H9 (cell line): ENCODE results near the gene PIBF1. TPM values are rescaled to one million over a fixed set of nuclear protein-coding genes. Genes with fewer than 3 reads are reported as not detected.

Experiments used
- DNase-seq: peaks from one replicate; pipeline ENCODE4 v3.0.0-alpha.2; 2017
- H2AFZ ChIP-seq: one replicate; pipeline ENCODE4 v1.6.1; 2013; ENCODE audit warnings: mild to moderate bottlenecking, low read length, control low read depth, moderate library complexity
- H2AK5ac ChIP-seq: 2 replicates; pipeline ENCODE4 v1.6.1; 2013; ENCODE audit warnings: low read length, control low read depth, mixed read lengths; ENCODE audit not compliant: insufficient read length
- H2BK120ac ChIP-seq: one replicate; pipeline ENCODE4 v1.6.1; 2013; ENCODE audit warnings: low read depth, mild to moderate bottlenecking, low read length, control low read depth, inconsistent platforms; ENCODE audit not compliant: poor library complexity, severe bottlenecking
- H2BK12ac ChIP-seq: 2 replicates; pipeline ENCODE4 v1.6.1; 2013; ENCODE audit warnings: low read length, control low read depth, mixed read lengths, low read depth; ENCODE audit not compliant: insufficient read length
- H2BK15ac ChIP-seq: 2 replicates; pipeline ENCODE4 v1.6.1; 2013; ENCODE audit warnings: low read depth, low read length, control low read depth
- H2BK20ac ChIP-seq: one replicate; pipeline ENCODE4 v1.6.1; 2013; ENCODE audit warnings: low read depth, mild to moderate bottlenecking, low read length, control low read depth, inconsistent platforms; ENCODE audit not compliant: poor library complexity, severe bottlenecking
- H2BK5ac ChIP-seq: 2 replicates; pipeline ENCODE4 v1.6.1; 2013; ENCODE audit warnings: low read length, control low read depth, mixed read lengths; ENCODE audit not compliant: insufficient read length
- H3K14ac ChIP-seq: 2 replicates; pipeline ENCODE4 v1.6.1; 2013; ENCODE audit warnings: low read length, control low read depth; ENCODE audit not compliant: insufficient read depth
- H3K18ac ChIP-seq: 2 replicates; pipeline ENCODE4 v1.6.1; 2013; ENCODE audit warnings: low read depth, mild to moderate bottlenecking, mixed read lengths, low read length, control low read depth; ENCODE audit not compliant: insufficient read length
- H3K23ac ChIP-seq: 2 replicates; pipeline ENCODE4 v1.6.1; 2013; ENCODE audit warnings: low read length, control low read depth, mixed read lengths, low read depth; ENCODE audit not compliant: insufficient read length
- H3K23me2 ChIP-seq: 2 replicates; pipeline ENCODE4 v1.6.1; 2013; ENCODE audit warnings: low read depth, mild to moderate bottlenecking, mixed read lengths, low read length, control low read depth; ENCODE audit not compliant: insufficient read length, poor library complexity, severe bottlenecking
- H3K27ac ChIP-seq: 2 replicates; pipeline ENCODE4 v1.5.1; 2013; ENCODE audit warnings: low read length, control low read depth, mixed read lengths, low read depth; ENCODE audit not compliant: insufficient read length
- H3K27me3 ChIP-seq: 2 replicates; pipeline ENCODE4 v1.6.1; 2013; ENCODE audit warnings: low read length, control low read depth, inconsistent platforms; ENCODE audit not compliant: insufficient read depth
- H3K4ac ChIP-seq: 2 replicates; pipeline ENCODE4 v1.6.1; 2013; ENCODE audit warnings: low read depth, mild to moderate bottlenecking, control low read depth, inconsistent platforms, low read length, moderate library complexity
- H3K4me1 ChIP-seq: 2 replicates; pipeline ENCODE4 v1.6.1; 2013; ENCODE audit warnings: low read length, control low read depth, inconsistent platforms; ENCODE audit not compliant: insufficient read depth
- H3K4me2 ChIP-seq: 2 replicates; pipeline ENCODE4 v1.6.1; 2013; ENCODE audit warnings: low read length, control low read depth, mixed read lengths; ENCODE audit not compliant: insufficient read length, insufficient read depth
- H3K56ac ChIP-seq: 2 replicates; pipeline ENCODE4 v1.6.1; 2013; ENCODE audit warnings: low read depth, mild to moderate bottlenecking, mixed read lengths, low read length, control low read depth; ENCODE audit not compliant: insufficient read length
- H3K79me1 ChIP-seq: 2 replicates; pipeline ENCODE4 v1.6.1; 2013; ENCODE audit warnings: low read depth, mild to moderate bottlenecking, moderate library complexity, low read length, control low read depth, inconsistent platforms; ENCODE audit not compliant: insufficient read depth, poor library complexity, severe bottlenecking
- H3K79me2 ChIP-seq: 2 replicates; pipeline ENCODE4 v1.6.1; 2013; ENCODE audit warnings: low read length, control low read depth, inconsistent platforms; ENCODE audit not compliant: insufficient read depth
- H3K9ac ChIP-seq: 2 replicates; pipeline ENCODE4 v1.6.1; 2013; ENCODE audit warnings: low read length, control low read depth, mixed read lengths; ENCODE audit not compliant: insufficient read length; ENCODE audit errors: extremely low read depth
- H3K9me3 ChIP-seq: one replicate; pipeline ENCODE4 v1.6.1; 2013; ENCODE audit warnings: low read depth, low read length, inconsistent platforms; ENCODE audit not compliant: control insufficient read depth
- H3T11ph ChIP-seq: one replicate; pipeline ENCODE4 v1.6.1; 2013; ENCODE audit warnings: mild to moderate bottlenecking, low read length, control low read depth, inconsistent platforms
- H4K20me1 ChIP-seq: one replicate; pipeline ENCODE4 v1.6.1; 2013; ENCODE audit not compliant: control insufficient read depth, insufficient read length, insufficient read depth
- H4K5ac ChIP-seq: 2 replicates; pipeline ENCODE4 v1.6.1; 2013; ENCODE audit warnings: low read depth, mild to moderate bottlenecking, mixed read lengths, low read length, control low read depth; ENCODE audit not compliant: insufficient read length
- H4K8ac ChIP-seq: replicated peaks from 2 replicates; pipeline ENCODE4 v1.6.1; 2013; ENCODE audit warnings: low read length, control low read depth, mixed read lengths, low read depth; ENCODE audit not compliant: insufficient read length
- H4K91ac ChIP-seq: 2 replicates; pipeline ENCODE4 v1.6.1; 2013; ENCODE audit warnings: low read depth, mild to moderate bottlenecking, moderate library complexity, mixed read lengths, low read length, control low read depth; ENCODE audit not compliant: insufficient read length
- H3K27ac Mint-ChIP-seq, 3 experiments: 2 replicates in 2 of 3; 3 replicates in 1 of 3; pipeline ENCODE4 v1.8.0; 2020 to 2021; ENCODE audit warnings: mixed read lengths in 3 of 3, mild to moderate bottlenecking in 1 of 3, moderate library complexity in 1 of 3
- H3K27me3 Mint-ChIP-seq: 2 replicates; pipeline ENCODE4 v1.8.0; 2021; ENCODE audit warnings: low read depth, mild to moderate bottlenecking, moderate library complexity, mixed read lengths
- H3K36me3 Mint-ChIP-seq, 3 experiments: 2 replicates in 2 of 3; 3 replicates in 1 of 3; pipeline ENCODE4 v1.8.0; 2020 to 2021; ENCODE audit warnings: low read depth in 3 of 3, mixed read lengths in 3 of 3; ENCODE audit not compliant: insufficient read depth in 1 of 3
- H3K4me1 Mint-ChIP-seq, 2 experiments: 2 replicates each; pipeline ENCODE4 v1.8.0; 2020; ENCODE audit warnings: mixed read lengths in 2 of 2
- H3K4me3 Mint-ChIP-seq, 2 experiments: 2 replicates in 1 of 2; 3 replicates in 1 of 2; pipeline ENCODE4 v1.8.0; 2020 to 2021; ENCODE audit warnings: mild to moderate bottlenecking in 2 of 2, mixed read lengths in 2 of 2, moderate library complexity in 1 of 2
- H3K9me3 Mint-ChIP-seq, 2 experiments: 2 replicates in 1 of 2; 3 replicates in 1 of 2; pipeline ENCODE4 v1.8.0; 2020; ENCODE audit warnings: mild to moderate bottlenecking in 2 of 2, mixed read lengths in 2 of 2, moderate library complexity in 1 of 2
- WGBS: extraction: QIAGEN DNeasy Blood & Tissue Kit; methylation state at CpG from one replicate; pipeline ENCODE4 v1.1.7; 2013; ENCODE audit warnings: missing lambda C conversion rate, low lambda C conversion rate, mixed read lengths; ENCODE audit not compliant: insufficient read length; ENCODE audit errors: extremely low coverage; 5-methylcytosine and 5-hydroxymethylcytosine counted together
- total RNA-seq: library from RNA; stranded (reverse); gene quantifications from 2 replicates; pipeline ENCODE4 v1.2.1, GENCODE V29; 2021
- TF ChIP-seq, protein P1 (sequence below): fragments of 200-600 bp; sonication (generic); conservative IDR thresholded peaks from 3 replicates; pipeline ENCODE4 v1.8.0; 2021; ENCODE audit warnings: antibody characterized with exemption, mild to moderate bottlenecking

PIBF1 gene
- total RNA-seq, 1 experiment from 2014 or later: 12.7 TPM

DNA sequence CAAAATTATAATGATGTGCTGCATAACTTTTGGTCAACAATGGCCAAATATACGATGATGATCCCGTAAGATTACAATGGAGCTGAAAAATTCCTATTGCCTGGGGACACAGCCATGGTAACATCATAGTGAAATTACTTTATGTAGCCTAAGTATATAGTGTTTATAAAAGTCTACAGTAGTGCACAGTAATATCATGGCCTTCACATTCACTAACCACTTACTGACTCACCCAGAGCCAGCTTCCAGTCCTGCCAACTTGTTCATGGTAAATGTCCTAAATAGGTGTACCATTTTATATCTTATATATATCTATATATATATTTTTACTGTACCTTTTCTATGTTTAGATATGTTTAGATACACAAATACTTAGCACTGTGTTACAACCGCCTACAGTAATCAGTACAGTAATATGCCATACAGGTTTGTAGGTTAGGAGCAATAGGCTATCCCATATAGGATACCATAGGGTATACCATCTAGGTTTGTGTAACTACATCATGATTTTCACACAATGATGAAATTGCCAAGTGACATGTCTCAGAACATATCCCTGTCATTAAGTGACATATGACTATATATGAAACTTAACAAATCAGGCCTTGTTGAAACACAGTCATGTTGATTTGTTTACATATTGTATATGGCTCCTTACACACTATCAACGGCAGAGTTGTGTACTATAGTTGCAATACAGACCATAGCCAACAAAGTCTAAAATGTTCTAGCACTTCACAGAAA, 24.0 kb upstream of the PIBF1 start:
- Histone ChIP-seq H3K79me2 (no peaks in the 10 kb centered on the region), H3K27me3 (no peaks in the 10 kb centered on the region), H2BK5ac (no peak overlapping the region), H3K23ac (no peak overlapping the region), H3K4ac (no peak overlapping the region), H3K4me2 (no peak overlapping the region), H2AK5ac (no peak overlapping the region), H3K9me3 (no peaks in the 10 kb centered on the region), H4K91ac (no peak overlapping the region), H3K23me2 (no peaks in the 10 kb centered on the region), H2BK12ac (no peak overlapping the region), H3K9ac (no peak overlapping the region), H3K18ac (no peak overlapping the region), H3K4me1 (no peaks in the 10 kb centered on the region), H4K8ac (no peak overlapping the region), H2BK20ac (no peak overlapping the region), H3K56ac (no peak overlapping the region), H3T11ph (no peak overlapping the region), H4K20me1 (no peaks in the 10 kb centered on the region), H2AFZ (no peak overlapping the region), H3K79me1 (no peaks in the 10 kb centered on the region), H3K27ac (no peak overlapping the region), H2BK15ac (no peak overlapping the region), H3K14ac (no peak overlapping the region), H4K5ac (no peak overlapping the region), H2BK120ac (no peak overlapping the region)
- Mint-ChIP-seq H3K27ac (no peak overlapping the region), H3K4me3 (no peak overlapping the region), H3K4me1 (no peaks in the 10 kb centered on the region), H3K36me3 (peaks cover 15 to 75% (median 43%) of the 10 kb centered on the region in 3 experiments; a peak in 6 of 7 replicates), H3K9me3 (no peaks in the 10 kb centered on the region), H3K27me3 (no peaks in the 10 kb centered on the region)
- WGBS: no CpG with 5 or more reads among the region's 4 CpGs
- TF ChIP-seq, protein P1, sequence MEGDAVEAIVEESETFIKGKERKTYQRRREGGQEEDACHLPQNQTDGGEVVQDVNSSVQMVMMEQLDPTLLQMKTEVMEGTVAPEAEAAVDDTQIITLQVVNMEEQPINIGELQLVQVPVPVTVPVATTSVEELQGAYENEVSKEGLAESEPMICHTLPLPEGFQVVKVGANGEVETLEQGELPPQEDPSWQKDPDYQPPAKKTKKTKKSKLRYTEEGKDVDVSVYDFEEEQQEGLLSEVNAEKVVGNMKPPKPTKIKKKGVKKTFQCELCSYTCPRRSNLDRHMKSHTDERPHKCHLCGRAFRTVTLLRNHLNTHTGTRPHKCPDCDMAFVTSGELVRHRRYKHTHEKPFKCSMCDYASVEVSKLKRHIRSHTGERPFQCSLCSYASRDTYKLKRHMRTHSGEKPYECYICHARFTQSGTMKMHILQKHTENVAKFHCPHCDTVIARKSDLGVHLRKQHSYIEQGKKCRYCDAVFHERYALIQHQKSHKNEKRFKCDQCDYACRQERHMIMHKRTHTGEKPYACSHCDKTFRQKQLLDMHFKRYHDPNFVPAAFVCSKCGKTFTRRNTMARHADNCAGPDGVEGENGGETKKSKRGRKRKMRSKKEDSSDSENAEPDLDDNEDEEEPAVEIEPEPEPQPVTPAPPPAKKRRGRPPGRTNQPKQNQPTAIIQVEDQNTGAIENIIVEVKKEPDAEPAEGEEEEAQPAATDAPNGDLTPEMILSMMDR: no peak
- DNase-seq: no peak
